HL-60 (cell line): ENCODE results near the gene KRTAP5-9.
"Not testable (repeated sequence)": the region's sequence is repeated elsewhere in the genome, so short reads cannot be mapped to it uniquely, and the experiment has no call there.

Experiments used
- CTCF ChIP-seq: IDR thresholded peaks from one replicate; pipeline ENCODE4 v1.5.1; 2011; ENCODE audit warnings: low read length, control low read depth, inconsistent platforms; ENCODE audit not compliant: insufficient read depth
- GABPA ChIP-seq: IDR thresholded peaks from 2 replicates; pipeline ENCODE4 v1.6.1; 2012; ENCODE audit warnings: low read depth
- POLR2AphosphoS5 ChIP-seq: IDR thresholded peaks from 2 replicates; pipeline ENCODE4 v1.6.1; 2012; ENCODE audit warnings: low read depth
- REST ChIP-seq: IDR thresholded peaks from 2 replicates; pipeline ENCODE4 v1.6.1; 2012; ENCODE audit warnings: low read depth; ENCODE audit not compliant: insufficient replicate concordance

- not testable (repeated sequence) for TF ChIP-seq CTCF, REST, GABPA
- peak; percentile 57; the same call in 1 of the 2 replicates for TF ChIP-seq POLR2AphosphoS5
Measured at GRCh38 chr11:71537977-71538665, 10.1 kb upstream of the KRTAP5-9 start, which contains the start of gene KRTAP5-8.
